SK-N-SH treated with all-trans-retinoic acid at 6 μM for 48 hours (cell line): ENCODE data around the gene DNTT.

Experiments
- BACH2 ChIP-seq: fragments of 250-450 bp; sonication (Bioruptor Pico); IDR thresholded peaks from 2 replicates; pipeline ENCODE4 v1.9.0; 2021; ENCODE audit warnings: mild to moderate bottlenecking, borderline replicate concordance
- CREB5 ChIP-seq: fragments of 250-450 bp; sonication (Bioruptor Pico); IDR thresholded peaks from 2 replicates; pipeline ENCODE4 v1.5.1; 2020; ENCODE audit warnings: low read depth, mild to moderate bottlenecking, moderate library complexity
- ISL1 ChIP-seq: fragments of 250-450 bp; sonication (Bioruptor Pico); IDR thresholded peaks from 2 replicates; pipeline ENCODE4 v2.1.2; 2022; ENCODE audit warnings: mild to moderate bottlenecking, moderate library complexity
- SNAI2 ChIP-seq: fragments of 250-450 bp; sonication (Bioruptor Pico); IDR thresholded peaks from 2 replicates; pipeline ENCODE4 v1.5.0; 2020; ENCODE audit warnings: mild to moderate bottlenecking, moderate library complexity
- ZFP3 ChIP-seq: fragments of 250-450 bp; sonication (Bioruptor Pico); IDR thresholded peaks from 2 replicates; pipeline ENCODE4 v1.5.0; 2020; ENCODE audit warnings: mild to moderate bottlenecking, moderate library complexity
- ZFP30 ChIP-seq: fragments of 450-650 bp; formaldehyde crosslinking; IDR thresholded peaks from 2 replicates; pipeline ENCODE4 v1.5.0; 2022; ENCODE audit warnings: mild to moderate bottlenecking, moderate library complexity
- ZNF565 ChIP-seq: fragments of 450-650 bp; formaldehyde crosslinking; conservative IDR thresholded peaks from 2 replicates; pipeline ENCODE4 v1.5.0; 2020; ENCODE audit warnings: low read depth, mild to moderate bottlenecking, moderate library complexity
- ZNF70 ChIP-seq: fragments of 450-650 bp; formaldehyde crosslinking; IDR thresholded peaks from 2 replicates; pipeline ENCODE4 v1.5.0; 2020; ENCODE audit warnings: mild to moderate bottlenecking, moderate library complexity
- ZNF8 ChIP-seq: fragments of 450-650 bp; formaldehyde crosslinking; IDR thresholded peaks from 2 replicates; pipeline ENCODE4 v1.5.0; 2020; ENCODE audit warnings: mild to moderate bottlenecking, moderate library complexity
- TF ChIP-seq, protein P1 (sequence below): fragments of 250-450 bp; sonication (Bioruptor Pico); IDR thresholded peaks from 2 replicates; pipeline ENCODE4 v1.8.0; 2020; ENCODE audit warnings: mild to moderate bottlenecking, moderate library complexity, borderline replicate concordance

DNA sequence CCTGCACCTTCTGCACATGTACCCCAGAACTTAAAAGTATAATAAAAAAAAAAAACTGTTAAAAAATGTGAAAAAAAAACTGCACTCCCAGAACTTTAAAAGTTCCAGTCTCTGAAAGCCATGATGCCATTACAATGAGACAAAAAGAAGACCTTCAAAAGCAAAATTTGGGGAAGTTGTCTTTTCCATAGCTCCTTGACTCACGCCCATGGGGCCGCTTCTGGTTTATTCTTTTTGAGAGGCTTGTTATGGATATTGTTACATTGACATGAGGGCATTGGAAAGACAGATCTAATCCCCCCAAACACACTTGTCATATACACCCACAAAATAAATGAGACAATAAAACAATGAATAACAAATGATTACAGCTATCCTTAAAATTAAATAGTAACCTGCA is 33.7 kb upstream of the DNTT start:
- TF ChIP-seq, protein P1, sequence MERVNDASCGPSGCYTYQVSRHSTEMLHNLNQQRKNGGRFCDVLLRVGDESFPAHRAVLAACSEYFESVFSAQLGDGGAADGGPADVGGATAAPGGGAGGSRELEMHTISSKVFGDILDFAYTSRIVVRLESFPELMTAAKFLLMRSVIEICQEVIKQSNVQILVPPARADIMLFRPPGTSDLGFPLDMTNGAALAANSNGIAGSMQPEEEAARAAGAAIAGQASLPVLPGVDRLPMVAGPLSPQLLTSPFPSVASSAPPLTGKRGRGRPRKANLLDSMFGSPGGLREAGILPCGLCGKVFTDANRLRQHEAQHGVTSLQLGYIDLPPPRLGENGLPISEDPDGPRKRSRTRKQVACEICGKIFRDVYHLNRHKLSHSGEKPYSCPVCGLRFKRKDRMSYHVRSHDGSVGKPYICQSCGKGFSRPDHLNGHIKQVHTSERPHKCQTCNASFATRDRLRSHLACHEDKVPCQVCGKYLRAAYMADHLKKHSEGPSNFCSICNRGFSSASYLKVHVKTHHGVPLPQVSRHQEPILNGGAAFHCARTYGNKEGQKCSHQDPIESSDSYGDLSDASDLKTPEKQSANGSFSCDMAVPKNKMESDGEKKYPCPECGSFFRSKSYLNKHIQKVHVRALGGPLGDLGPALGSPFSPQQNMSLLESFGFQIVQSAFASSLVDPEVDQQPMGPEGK (CRISPR knock-in tag), result no peak
- TF ChIP-seq ZNF8 (no peak), BACH2 (CRISPR knock-in tag) (no peak), CREB5 (CRISPR knock-in tag) (no peak), SNAI2 (no peak), ISL1 (CRISPR knock-in tag) (no peak), ZFP30 (CRISPR knock-in tag) (no peak), ZFP3 (no peak), ZNF70 (CRISPR knock-in tag) (no peak), ZNF565 (CRISPR knock-in tag) (no peak)
